MM.1S (cell line): Measurements from ENCODE around the gene MZT2B.
"Not testable (repeated sequence)": the region's sequence is repeated elsewhere in the genome, so short reads cannot be mapped to it uniquely, and the experiment has no call there.

Experiments
- EZH2 ChIP-seq: fragments of 300-600 bp; sonication (generic); optimal IDR thresholded peaks from 2 replicates; pipeline ENCODE3; 2017; ENCODE audit warnings: low read depth, mild to moderate bottlenecking, antibody characterized with exemption, low read length, mixed read lengths
- EZH2phosphoT487 ChIP-seq: fragments of 300-600 bp; sonication (generic); IDR thresholded peaks from 2 replicates; pipeline ENCODE4 v1.6.1; 2018; ENCODE audit warnings: antibody characterized with exemption, low read length
- TF ChIP-seq, protein P1 (sequence below): fragments of 300-600 bp; sonication (generic); IDR thresholded peaks from 2 replicates; pipeline ENCODE4 v1.5.1; 2016; ENCODE audit warnings: antibody characterized with exemption, low read length, mixed read lengths

DNA sequence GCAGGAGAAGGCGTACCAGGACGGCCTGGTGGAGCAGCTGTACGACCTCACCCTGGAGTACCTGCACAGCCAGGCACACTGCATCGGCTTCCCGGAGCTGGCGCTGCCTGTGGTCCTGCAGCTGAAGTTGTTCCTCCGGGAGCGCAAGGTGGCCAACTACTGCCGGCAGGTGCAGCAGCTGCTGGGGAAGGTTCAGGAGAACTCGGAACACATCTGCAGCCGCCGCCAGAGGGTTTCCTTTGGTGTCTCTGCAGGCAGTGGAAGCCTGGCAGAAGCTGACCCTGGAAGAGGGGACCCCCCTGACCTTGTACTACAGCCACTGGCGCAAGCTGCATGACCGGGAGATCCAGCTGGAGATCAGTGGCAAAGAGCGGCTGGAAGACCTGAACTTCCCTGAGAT is 48.8 kb downstream of the MZT2B start:
- TF ChIP-seq EZH2, EZH2phosphoT487: not testable (repeated sequence)
- TF ChIP-seq, protein P1, sequence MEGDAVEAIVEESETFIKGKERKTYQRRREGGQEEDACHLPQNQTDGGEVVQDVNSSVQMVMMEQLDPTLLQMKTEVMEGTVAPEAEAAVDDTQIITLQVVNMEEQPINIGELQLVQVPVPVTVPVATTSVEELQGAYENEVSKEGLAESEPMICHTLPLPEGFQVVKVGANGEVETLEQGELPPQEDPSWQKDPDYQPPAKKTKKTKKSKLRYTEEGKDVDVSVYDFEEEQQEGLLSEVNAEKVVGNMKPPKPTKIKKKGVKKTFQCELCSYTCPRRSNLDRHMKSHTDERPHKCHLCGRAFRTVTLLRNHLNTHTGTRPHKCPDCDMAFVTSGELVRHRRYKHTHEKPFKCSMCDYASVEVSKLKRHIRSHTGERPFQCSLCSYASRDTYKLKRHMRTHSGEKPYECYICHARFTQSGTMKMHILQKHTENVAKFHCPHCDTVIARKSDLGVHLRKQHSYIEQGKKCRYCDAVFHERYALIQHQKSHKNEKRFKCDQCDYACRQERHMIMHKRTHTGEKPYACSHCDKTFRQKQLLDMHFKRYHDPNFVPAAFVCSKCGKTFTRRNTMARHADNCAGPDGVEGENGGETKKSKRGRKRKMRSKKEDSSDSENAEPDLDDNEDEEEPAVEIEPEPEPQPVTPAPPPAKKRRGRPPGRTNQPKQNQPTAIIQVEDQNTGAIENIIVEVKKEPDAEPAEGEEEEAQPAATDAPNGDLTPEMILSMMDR = not testable (repeated sequence)
